H1 (cell line): ENCODE results near the gene SPOCK2. TPM values are rescaled to one million over a fixed set of nuclear protein-coding genes. Genes with fewer than 3 reads are reported as not detected.

ENCODE experiments used
- CTCF ChIA-PET: fragments of 300-600 bp; sonication (Branson Sonifier 250); formaldehyde crosslinking; loops from one replicate; lab custom pipeline; 2021; ENCODE audit not compliant: partially characterized antibody; lab: Charles Lee
- POLR2A ChIA-PET: fragments of 300-600 bp; sonication (Branson Sonifier 250); formaldehyde crosslinking; loops from one replicate; lab custom pipeline; 2021; ENCODE audit warnings: inconsistent platforms; ENCODE audit not compliant: partially characterized antibody; lab: Charles Lee
- DNase-seq, 2 experiments: peaks; one replicate each; pipeline versions ENCODE4 v3.0.0 to v3.0.0-alpha.2; 2010 to 2022; ENCODE audit warnings: low spot score in 2 of 2, low read depth in 1 of 2, mixed read lengths in 1 of 2
- FAIRE-seq: peaks from 2 replicates; lab custom pipeline; 2011; peaks lifted over from hg19 to GRCh38; lab: Jason Lieb, UNC
- H2AFZ ChIP-seq: 2 replicates; pipeline ENCODE4 v1.8.1; 2012; ENCODE audit warnings: low read length, inconsistent platforms
- H2AK5ac ChIP-seq: 2 replicates; pipeline ENCODE4 v1.6.1; 2013; ENCODE audit warnings: low read depth, low read length
- H2BK120ac ChIP-seq: replicated peaks from 2 replicates; pipeline ENCODE3; 2013; ENCODE audit warnings: low read depth, low read length, inconsistent platforms
- H2BK12ac ChIP-seq: 2 replicates; pipeline ENCODE4 v1.6.1; 2013; ENCODE audit warnings: low read depth, low read length
- H2BK15ac ChIP-seq: 2 replicates; pipeline ENCODE4 v1.6.1; 2013; ENCODE audit warnings: low read length
- H2BK20ac ChIP-seq: 2 replicates; pipeline ENCODE4 v1.6.1; 2013; ENCODE audit warnings: low read length
- H2BK5ac ChIP-seq: 2 replicates; pipeline ENCODE4 v1.6.1; 2013; ENCODE audit warnings: low read depth, low read length
- H3K14ac ChIP-seq: 2 replicates; pipeline ENCODE4 v1.6.1; 2013; ENCODE audit warnings: inconsistent platforms; ENCODE audit not compliant: insufficient read length
- H3K18ac ChIP-seq: 2 replicates; pipeline ENCODE4 v1.6.1; 2013; ENCODE audit warnings: low read length; ENCODE audit errors: extremely low read depth
- H3K23ac ChIP-seq: 2 replicates; pipeline ENCODE4 v1.6.1; 2013; ENCODE audit warnings: inconsistent platforms; ENCODE audit not compliant: insufficient read length
- H3K23me2 ChIP-seq: 2 replicates; pipeline ENCODE4 v1.6.1; 2013; ENCODE audit warnings: low read depth, low read length
- H3K27ac ChIP-seq: 2 replicates; pipeline ENCODE4 v1.6.1; 2011; ENCODE audit warnings: low read depth, low read length, inconsistent platforms
- H3K27me3 ChIP-seq, 4 experiments: replicated peaks in 1 of 4; 1 replicate in 1 of 4; 2 replicates in 3 of 4; pipeline versions ENCODE4 v1.6.1 to v1.8.1; 2011 to 2013; ENCODE audit warnings: low read length in 3 of 4, mild to moderate bottlenecking in 3 of 4, inconsistent platforms in 2 of 4, mixed read lengths in 2 of 4, moderate library complexity in 1 of 4; ENCODE audit not compliant: control insufficient read depth in 3 of 4, insufficient read depth in 3 of 4; ENCODE audit errors: extremely low read depth in 1 of 4
- H3K36me3 ChIP-seq, 4 experiments: 2 replicates each; pipeline versions ENCODE4 v1.6.1 to v1.8.1; 2011 to 2013; ENCODE audit warnings: mild to moderate bottlenecking in 4 of 4, low read length in 3 of 4, moderate library complexity in 2 of 4, control low read depth in 1 of 4, inconsistent platforms in 1 of 4; ENCODE audit not compliant: insufficient read depth in 4 of 4, control insufficient read depth in 2 of 4
- H3K4ac ChIP-seq: replicated peaks from 2 replicates; pipeline ENCODE3; 2013; ENCODE audit warnings: low read length, low read depth, mixed read lengths, inconsistent platforms; ENCODE audit not compliant: insufficient read length
- H3K4me1 ChIP-seq, 4 experiments: replicated peaks in 1 of 4; 1 replicate in 1 of 4; 2 replicates in 3 of 4; pipeline versions ENCODE4 v1.6.1 to v1.8.1; 2011 to 2013; ENCODE audit warnings: low read length in 3 of 4, inconsistent platforms in 2 of 4, mixed read lengths in 1 of 4; ENCODE audit not compliant: insufficient read depth in 4 of 4, control insufficient read depth in 3 of 4
- H3K4me2 ChIP-seq, 2 experiments: 2 replicates each; pipeline versions ENCODE4 v1.6.1 to v1.8.1; 2011 to 2013; ENCODE audit warnings: low read depth in 2 of 2, low read length in 2 of 2, control low read depth in 1 of 2, inconsistent platforms in 1 of 2, mild to moderate bottlenecking in 1 of 2; ENCODE audit not compliant: insufficient read depth in 1 of 2
- H3K4me3 ChIP-seq, 4 experiments: fragments of 200-600, 300-600 bp in 1 of 4; sonication (generic), shearing (Covaris generic), sonication (Bioruptor Twin) in 1 of 4; 2 replicates each; pipeline versions ENCODE4 v1.5.1 to v1.8.1; 2011 to 2016; ENCODE audit warnings: low read length in 4 of 4, low read depth in 3 of 4, control low read depth in 2 of 4, inconsistent platforms in 2 of 4, mild to moderate bottlenecking in 2 of 4, mixed read lengths in 1 of 4, moderate library complexity in 1 of 4; ENCODE audit not compliant: insufficient read depth in 2 of 4; ENCODE audit errors: extremely low read depth in 1 of 4
- H3K56ac ChIP-seq: replicated peaks from 2 replicates; pipeline ENCODE3; 2013; ENCODE audit warnings: low read depth, mild to moderate bottlenecking, mixed read lengths, low read length, inconsistent platforms; ENCODE audit not compliant: insufficient read length
- H3K79me1 ChIP-seq: 2 replicates; pipeline ENCODE4 v1.6.1; 2013; ENCODE audit warnings: low read depth, low read length, control low read depth
- H3K79me2 ChIP-seq, 2 experiments: 2 replicates each; pipeline versions ENCODE4 v1.6.1 to v1.8.1; 2012 to 2013; ENCODE audit warnings: low read length in 2 of 2, mild to moderate bottlenecking in 2 of 2, inconsistent platforms in 1 of 2; ENCODE audit not compliant: insufficient read depth in 2 of 2, control insufficient read depth in 1 of 2
- H3K9ac ChIP-seq, 4 experiments: replicated peaks in 1 of 4; 1 replicate in 1 of 4; 2 replicates in 3 of 4; pipeline versions ENCODE4 v1.6.1 to v1.8.1; 2011 to 2013; ENCODE audit warnings: low read depth in 3 of 4, low read length in 3 of 4, control low read depth in 2 of 4, mild to moderate bottlenecking in 2 of 4, moderate library complexity in 2 of 4, inconsistent platforms in 1 of 4; ENCODE audit errors: extremely low read depth in 1 of 4
- H3K9me3 ChIP-seq, 2 experiments: 2 replicates each; pipeline versions ENCODE4 v1.6.1 to v1.8.1; 2012 to 2013; ENCODE audit warnings: mild to moderate bottlenecking in 2 of 2, moderate library complexity in 2 of 2, control low read depth in 1 of 2, inconsistent platforms in 1 of 2, low read depth in 1 of 2, low read length in 1 of 2, mixed read lengths in 1 of 2; ENCODE audit not compliant: insufficient read depth in 2 of 2
- H4K20me1 ChIP-seq, 2 experiments: replicated peaks in 1 of 2; 2 replicates each; pipeline versions ENCODE3 to v1.8.1; 2011 to 2013; ENCODE audit warnings: inconsistent platforms in 2 of 2, low read length in 2 of 2, mild to moderate bottlenecking in 1 of 2; ENCODE audit not compliant: insufficient read depth in 2 of 2, control insufficient read depth in 1 of 2
- H4K5ac ChIP-seq: 2 replicates; pipeline ENCODE4 v1.6.1; 2013; ENCODE audit warnings: low read length, low read depth, mixed read lengths, inconsistent platforms; ENCODE audit not compliant: insufficient read length
- H4K8ac ChIP-seq: 2 replicates; pipeline ENCODE4 v1.8.0; 2013; ENCODE audit warnings: mild to moderate bottlenecking, moderate library complexity, low read length, inconsistent platforms; ENCODE audit not compliant: insufficient read depth; ENCODE audit errors: extremely low read depth
- H4K91ac ChIP-seq: replicated peaks from 2 replicates; pipeline ENCODE3; 2013; ENCODE audit warnings: low read length, mixed read lengths, inconsistent platforms; ENCODE audit not compliant: insufficient read length
- CEBPB ChIP-seq: IDR thresholded peaks from 2 replicates; pipeline ENCODE4 v1.6.1; 2012; ENCODE audit warnings: low read depth, low read length
- CREB1 ChIP-seq: IDR thresholded peaks from 2 replicates; pipeline ENCODE4 v1.6.1; 2012; ENCODE audit warnings: inconsistent platforms
- CTCF ChIP-seq, 3 experiments: IDR thresholded peaks; 1 replicate in 2 of 3; 2 replicates in 1 of 3; pipeline versions ENCODE4 v1.5.1 to v1.6.1; 2011; ENCODE audit warnings: low read length in 3 of 3, mild to moderate bottlenecking in 3 of 3, inconsistent platforms in 2 of 3, low read depth in 1 of 3, moderate library complexity in 1 of 3; ENCODE audit not compliant: insufficient read depth in 1 of 3; ENCODE audit errors: control extremely low read depth in 1 of 3
- GTF2F1 ChIP-seq: IDR thresholded peaks from 2 replicates; pipeline ENCODE4 v1.6.1; 2012; ENCODE audit warnings: low read depth, low read length, improper control_type of control experiment, borderline replicate concordance
- JUND ChIP-seq: IDR thresholded peaks from 2 replicates; pipeline ENCODE4 v1.6.1; 2011; ENCODE audit warnings: mild to moderate bottlenecking, improper control_type of control experiment, low read length
- KDM4A ChIP-seq: IDR thresholded peaks from one replicate; pipeline ENCODE4 v1.7.1; 2012; ENCODE audit warnings: low read depth, mild to moderate bottlenecking, moderate library complexity, low read length, inconsistent platforms; ENCODE audit not compliant: severe bottlenecking
- NRF1 ChIP-seq: IDR thresholded peaks from 2 replicates; pipeline ENCODE4 v1.6.1; 2011; ENCODE audit warnings: mild to moderate bottlenecking, low read depth, low read length, improper control_type of control experiment
- RBBP5 ChIP-seq: IDR thresholded peaks from 2 replicates; pipeline ENCODE4 v1.7.1; 2012; ENCODE audit warnings: low read depth, mild to moderate bottlenecking, inconsistent platforms, low read length, moderate library complexity, borderline replicate concordance
- SIN3A ChIP-seq, 2 experiments: IDR thresholded peaks in 1 of 2; conservative IDR thresholded peaks in 1 of 2; 2 replicates each; pipeline ENCODE4 v1.6.1; 2011 to 2012; ENCODE audit warnings: low read length in 2 of 2, improper control_type of control experiment in 1 of 2, low read depth in 1 of 2, mild to moderate bottlenecking in 1 of 2
- SIX5 ChIP-seq: IDR thresholded peaks from 2 replicates; pipeline ENCODE4 v1.6.1; 2011; ENCODE audit warnings: mild to moderate bottlenecking, low read depth, low read length
- WGBS, 2 experiments: shearing (Covaris generic) in 1 of 2; methylation state at CpG; one replicate each; pipeline versions ENCODE4 v1.1.6 to v1.1.7; 2013 to 2015; ENCODE audit warnings: low lambda C conversion rate in 2 of 2, mixed read lengths in 2 of 2, inconsistent platforms in 1 of 2, low coverage in 1 of 2, missing lambda C conversion rate in 1 of 2; ENCODE audit not compliant: insufficient replicate concordance in 2 of 2, insufficient coverage in 1 of 2, insufficient read length in 1 of 2; ENCODE audit errors: extremely low coverage in 1 of 2, missing lambda C conversion rate in 1 of 2; 5-methylcytosine and 5-hydroxymethylcytosine counted together
- polyA plus RNA-seq, 7 experiments: library from polyadenylated mRNA; depleted of rRNA in 3 of 7; stranded (reverse) in 5 of 7; unstranded in 2 of 7; fragments of >200 nt in 5 of 7; fragments of 200-250 nt in 2 of 7; gene quantifications; 1 replicate in 5 of 7; 2 replicates in 1 of 7; 4 replicates in 1 of 7; pipeline versions ENCODE4 v1.2.1 to v1.2.3, GENCODE V29; 2011 to 2013; ENCODE audit warnings: missing spikeins in 2 of 7, mixed read lengths in 2 of 7
- total RNA-seq: library from RNA; stranded (reverse); fragmentation: NEBNext Ultra II Directional; extraction: Animal tissue kit (Norgen Biotek cat#: 25700); gene quantifications from 2 replicates; pipeline ENCODE4 v1.2.1, GENCODE V29; 2021

Gene SPOCK2
- total and polyA plus RNA-seq, 2 of the 8 experiments (the other 6 are each of a cell fraction or from before 2014, with no cell fraction given): 1.5 to 1.9 TPM

- Histone ChIP-seq H4K8ac (no peak overlapping the region), H2BK12ac (no peak overlapping the region), H3K4me2 (no peak overlapping the region), H3K56ac (no peak overlapping the region), H3K79me2 (no peaks in the 10 kb centered on the region), H3K4me3 (no peak overlapping the region), H2BK5ac (no peak overlapping the region), H3K9ac (no peak overlapping the region), H2AFZ (no peak overlapping the region), H4K20me1 (peaks cover 0 to 2% of the 10 kb centered on the region in 2 experiments), H3K9me3 (0 out of 4 replicates have a peak, but pooled peaks cover 0 to 4% of the 10 kb centered on the region in 2 experiments), H3K4me1 (peaks cover 0 to 2% (median 0%) of the 10 kb centered on the region in 4 experiments; a peak in 2 of 7 replicates), H3K27ac (no peak overlapping the region), H3K27me3 (no peaks in the 10 kb centered on the region), H3K36me3 (no peaks in the 10 kb centered on the region), H3K14ac (no peak overlapping the region), H2AK5ac (no peak overlapping the region), H3K79me1 (no peaks in the 10 kb centered on the region), H3K18ac (no peak overlapping the region), H4K5ac (no peak overlapping the region), H3K23me2 (no peaks in the 10 kb centered on the region), H2BK20ac (no peak overlapping the region), H4K91ac (no peak overlapping the region), H3K4ac (no peak overlapping the region), H3K23ac (no peak overlapping the region), H2BK15ac (no peak overlapping the region), H2BK120ac (no peak overlapping the region)
- ChIA-PET POLR2A (interaction anchor here (0.6 to 1.6 kb wide), 2 partner anchors 181 to 279 kb away, joined by 3 read pairs; no protein-coding TSS in a partner anchor), CTCF (interaction anchor here (0.6 to 9.8 kb wide), 51 partner anchors 9 to 705 kb away, joined by 3 to 100 read pairs (median 4); partner anchors contain the start of genes CHST3, DDIT4 and SPOCK2)
- FAIRE-seq (peak; percentile 97), DNase-seq (peak; percentile 85 to 97)
- WGBS, 2 experiments: 36% methylated on average over 12 of the region's 12 CpGs; no CpG with 5 or more reads in 1 of the 2 experiments
- TF ChIP-seq CREB1: peak; percentile 75
- TF ChIP-seq JUND: peak; percentile 84
- peak; percentile 96 for TF ChIP-seq CEBPB
- no peak for TF ChIP-seq NRF1
- TF ChIP-seq RBBP5: no peak
- TF ChIP-seq SIN3A (conservative IDR thresholded peaks at IDR 0.05 in 1 of 2, IDR thresholded peaks at IDR 0.05 in 1 of 2; ENCODE audit: low read depth in 1 of 2, low read length in 2 of 2): peak in 1 of 2 experiments; percentile 66; a peak in 1 of 4 replicates
- TF ChIP-seq CTCF (IDR thresholded peaks at IDR 0.05; ENCODE audit: control extremely low read depth in 1 of 3, insufficient read depth in 1 of 3, low read depth in 1 of 3, low read length in 3 of 3): peak; percentile 94 to 100 (median 100)
- no peak for TF ChIP-seq KDM4A
- TF ChIP-seq GTF2F1: no peak
- no peak for TF ChIP-seq SIX5
These were observed 39.8 kb downstream of the SPOCK2 start for GRCh38 chr10:72048450-72049124.
